Effector memory CD4-positive, alpha-beta T cell (primary cell): ENCODE results near the gene CCDC71L.

Source experiments
- DNase-seq, 3 donors: peaks; one replicate each; pipeline ENCODE4 v3.0.0-alpha.2; 2020
- H3K27ac ChIP-seq: 2 replicates; pipeline ENCODE4 v1.7.0; 2013; ENCODE audit warnings: mild to moderate bottlenecking, low read length, moderate library complexity; ENCODE audit not compliant: insufficient read depth, poor library complexity, severe bottlenecking
- H3K27me3 ChIP-seq: replicated peaks from 2 replicates; pipeline ENCODE4 v1.7.0; 2013; ENCODE audit warnings: mild to moderate bottlenecking, low read length; ENCODE audit not compliant: insufficient read depth, control insufficient read depth, poor library complexity, severe bottlenecking
- H3K36me3 ChIP-seq: 2 replicates; pipeline ENCODE4 v1.7.0; 2013; ENCODE audit warnings: mild to moderate bottlenecking, low read length, moderate library complexity; ENCODE audit not compliant: control insufficient read depth, insufficient read depth
- H3K4me1 ChIP-seq: 2 replicates; pipeline ENCODE4 v1.7.0; 2013; ENCODE audit warnings: low read length, mild to moderate bottlenecking; ENCODE audit not compliant: control insufficient read depth, insufficient read depth, poor library complexity, severe bottlenecking
- H3K4me3 ChIP-seq: 2 replicates; pipeline ENCODE4 v1.7.0; 2013; ENCODE audit warnings: low read length, low read depth, mild to moderate bottlenecking; ENCODE audit not compliant: insufficient read depth, poor library complexity, severe bottlenecking
- H3K9me3 ChIP-seq: 2 replicates; pipeline ENCODE4 v1.7.0; 2013; ENCODE audit warnings: mild to moderate bottlenecking, low read length, moderate library complexity; ENCODE audit not compliant: control insufficient read depth

Gene CCDC71L

GRCh38 chr7:106615808-106616707 is 44.9 kb downstream of the CCDC71L start:
- no peaks in the 10 kb centered on the region for H3K27me3 ChIP-seq
- H3K4me3 ChIP-seq = no peak overlapping the region
- no peaks in the 10 kb centered on the region for H3K36me3 ChIP-seq
- no peaks in the 10 kb centered on the region for H3K9me3 ChIP-seq
- DNase-seq = no peak
- no peaks in the 10 kb centered on the region for H3K4me1 ChIP-seq
- H3K27ac ChIP-seq = no peak overlapping the region

GRCh38 chr7:106614751-106615150 is 46.2 kb downstream of the CCDC71L start:
- Histone ChIP-seq H3K27me3 (no peaks in the 10 kb centered on the region), H3K4me3 (no peak overlapping the region), H3K9me3 (no peaks in the 10 kb centered on the region), H3K27ac (no peak overlapping the region), H3K4me1 (no peaks in the 10 kb centered on the region), H3K36me3 (no peaks in the 10 kb centered on the region)
- no peak for DNase-seq

GRCh38 chr7:106613848-106614560 is 47.0 kb downstream of the CCDC71L start:
- H3K9me3 ChIP-seq = no peaks in the 10 kb centered on the region
- DNase-seq = no peak
- no peaks in the 10 kb centered on the region for H3K36me3 ChIP-seq
- H3K27ac ChIP-seq = no peak overlapping the region
- no peaks in the 10 kb centered on the region for H3K27me3 ChIP-seq
- H3K4me3 ChIP-seq = no peak overlapping the region
- H3K4me1 ChIP-seq = no peaks in the 10 kb centered on the region

- H3K4me1 ChIP-seq = no peaks in the 10 kb centered on the region
- H3K9me3 ChIP-seq = no peaks in the 10 kb centered on the region
- no peaks in the 10 kb centered on the region for H3K27me3 ChIP-seq
- H3K27ac ChIP-seq = no peak overlapping the region
- no peak overlapping the region for H3K4me3 ChIP-seq
- DNase-seq = no peak
- no peaks in the 10 kb centered on the region for H3K36me3 ChIP-seq
Observed at GRCh38 chr7:106613279-106613678, 47.7 kb downstream of the CCDC71L start.

- no peak for DNase-seq
- Histone ChIP-seq H3K4me3 (no peak overlapping the region), H3K27ac (no peak overlapping the region), H3K36me3 (no peaks in the 10 kb centered on the region), H3K4me1 (no peaks in the 10 kb centered on the region), H3K27me3 (no peaks in the 10 kb centered on the region), H3K9me3 (no peaks in the 10 kb centered on the region)
Observed at GRCh38 chr7:106612432-106612831, 48.5 kb downstream of the CCDC71L start.

- no peak overlapping the region for H3K27ac ChIP-seq
- DNase-seq = no peak
Observed at GRCh38 chr7:106611911-106612310, 49.0 kb downstream of the CCDC71L start.

GRCh38 chr7:106610996-106611886 is 49.7 kb downstream of the CCDC71L start:
- H3K27ac ChIP-seq = no peak overlapping the region
- no peak for DNase-seq

More at GRCh38 chr7:106611911-106612310, 49.0 kb downstream of the CCDC71L start:
- no peaks in the 10 kb centered on the region for H3K36me3 ChIP-seq
- H3K4me3 ChIP-seq = no peak overlapping the region
- H3K4me1 ChIP-seq = no peaks in the 10 kb centered on the region
- no peaks in the 10 kb centered on the region for H3K27me3 ChIP-seq
- no peaks in the 10 kb centered on the region for H3K9me3 ChIP-seq

GRCh38 chr7:106609416-106609815 is 51.5 kb downstream of the CCDC71L start:
- Histone ChIP-seq H3K27me3 (no peaks in the 10 kb centered on the region), H3K9me3 (no peaks in the 10 kb centered on the region), H3K4me1 (no peaks in the 10 kb centered on the region), H3K4me3 (no peak overlapping the region), H3K36me3 (no peaks in the 10 kb centered on the region), H3K27ac (no peak overlapping the region)
- DNase-seq = no peak

More at GRCh38 chr7:106610996-106611886, 49.7 kb downstream of the CCDC71L start:
- no peaks in the 10 kb centered on the region for H3K4me1 ChIP-seq
- H3K27me3 ChIP-seq = no peaks in the 10 kb centered on the region
- H3K4me3 ChIP-seq = no peak overlapping the region
- no peaks in the 10 kb centered on the region for H3K36me3 ChIP-seq
- no peaks in the 10 kb centered on the region for H3K9me3 ChIP-seq

- H3K4me3 ChIP-seq = no peak overlapping the region
- no peaks in the 10 kb centered on the region for H3K27me3 ChIP-seq
- H3K27ac ChIP-seq = no peak overlapping the region
- no peaks in the 10 kb centered on the region for H3K36me3 ChIP-seq
- H3K4me1 ChIP-seq = no peaks in the 10 kb centered on the region
- H3K9me3 ChIP-seq = no peaks in the 10 kb centered on the region
- DNase-seq = no peak
Observed at GRCh38 chr7:106608661-106609060, 52.3 kb downstream of the CCDC71L start.
